Activated CD8-positive, alpha-beta memory T cell treated with anti-CD3 and anti-CD28 coated beads, Interleukin-2, amount 10 ng/mL, durations not matched to agents 7 days and 5 days (primary cell): ENCODE data around the gene COTL1. TPM values are rescaled to one million over a fixed set of nuclear protein-coding genes. Genes with fewer than 3 reads are reported as not detected.

Experiments used
- ATAC-seq: fragments of 150-1000 bp; cut with Tn5 transposase; one replicate; pipeline ENCODE4 v1.10.0; 2021; ENCODE audit warnings: moderate library complexity
- CTCF ChIA-PET: fragments of 350-600 bp; sonication (Branson Sonifier 250); formaldehyde crosslinking; loops from one replicate; lab custom pipeline; 2021; ENCODE audit warnings: antibody characterized with exemption; lab: Charles Lee
- DNase-seq: peaks from one replicate; pipeline ENCODE4 v3.0.0-alpha.2; 2020
- H3K27ac Mint-ChIP-seq: one replicate; pipeline ENCODE4 v1.8.0; 2021; ENCODE audit warnings: mild to moderate bottlenecking, mixed read lengths
- H3K27me3 Mint-ChIP-seq: one replicate; pipeline ENCODE4 v1.8.0; 2021; ENCODE audit warnings: mixed read lengths
- H3K36me3 Mint-ChIP-seq: one replicate; pipeline ENCODE4 v1.8.0; 2021; ENCODE audit warnings: mild to moderate bottlenecking, mixed read lengths
- H3K4me1 Mint-ChIP-seq: one replicate; pipeline ENCODE4 v1.8.0; 2021; ENCODE audit warnings: mixed read lengths
- H3K4me3 Mint-ChIP-seq: one replicate; pipeline ENCODE4 v1.8.0; 2021; ENCODE audit warnings: mild to moderate bottlenecking, moderate library complexity, mixed read lengths
- H3K9me3 Mint-ChIP-seq: one replicate; pipeline ENCODE4 v1.8.0; 2022; ENCODE audit warnings: low read depth, mixed read lengths
- total RNA-seq, 2 experiments: library from RNA; stranded (reverse); gene quantifications; one replicate each; pipeline ENCODE4 v1.2.3, GENCODE V29; 2021

The COTL1 gene
- total RNA-seq, 2 experiments from 2014 or later, result 1,052 to 1,190 TPM

DNA sequence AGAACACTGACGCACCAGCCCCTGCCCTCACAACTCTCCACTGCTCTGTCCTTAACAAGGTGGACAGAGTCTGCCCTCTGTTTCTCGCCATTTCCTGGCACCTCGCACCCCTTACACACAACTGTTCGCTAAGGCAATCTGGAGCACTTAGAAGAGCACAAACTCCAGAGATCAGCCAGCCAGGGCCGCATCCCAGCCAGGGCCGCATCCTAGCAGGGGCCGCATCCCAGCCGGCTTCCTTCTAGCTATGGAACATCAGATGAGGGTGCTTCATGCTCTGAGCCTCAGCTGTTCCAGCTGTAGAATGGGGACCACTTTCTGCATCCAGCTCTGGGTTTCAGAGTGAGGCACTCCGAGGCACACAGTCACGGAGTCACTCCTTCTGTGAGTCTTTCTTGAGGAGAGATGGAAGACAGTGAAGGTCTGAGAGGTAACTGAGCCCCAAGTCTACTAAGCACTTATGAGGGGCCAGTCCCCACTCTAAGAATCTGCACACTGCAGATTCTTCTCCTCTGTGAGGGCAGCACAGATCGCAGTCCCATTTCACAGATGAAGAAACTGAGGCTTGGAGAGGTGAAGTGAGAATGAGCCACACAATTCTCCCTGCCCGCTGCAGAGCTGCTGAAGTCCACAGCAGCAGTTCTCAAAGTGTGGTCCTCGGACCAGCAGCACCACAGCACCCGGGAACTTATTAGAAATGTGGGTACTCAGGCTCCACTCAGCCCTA is 20.9 kb downstream of the COTL1 start:
- no peaks in the 10 kb centered on the region for H3K27me3 Mint-ChIP-seq
- no peaks in the 10 kb centered on the region for H3K9me3 Mint-ChIP-seq
- H3K36me3 Mint-ChIP-seq, result peaks cover 77% of the 10 kb centered on the region
- DNase-seq (peak; percentile 40), ATAC-seq (no peak)
- peak overlapping the region; percentile 97 for H3K27ac Mint-ChIP-seq
- H3K4me1 Mint-ChIP-seq, result peaks cover 91% of the 10 kb centered on the region
- CTCF ChIA-PET, result interaction anchor here (0.6 to 8.3 kb wide), 10 partner anchors 10 to 143 kb away, joined by 3 to 88 read pairs (median 8); partner anchors contain the start of gene COTL1
- peak overlapping the region; percentile 55 for H3K4me3 Mint-ChIP-seq

DNA sequence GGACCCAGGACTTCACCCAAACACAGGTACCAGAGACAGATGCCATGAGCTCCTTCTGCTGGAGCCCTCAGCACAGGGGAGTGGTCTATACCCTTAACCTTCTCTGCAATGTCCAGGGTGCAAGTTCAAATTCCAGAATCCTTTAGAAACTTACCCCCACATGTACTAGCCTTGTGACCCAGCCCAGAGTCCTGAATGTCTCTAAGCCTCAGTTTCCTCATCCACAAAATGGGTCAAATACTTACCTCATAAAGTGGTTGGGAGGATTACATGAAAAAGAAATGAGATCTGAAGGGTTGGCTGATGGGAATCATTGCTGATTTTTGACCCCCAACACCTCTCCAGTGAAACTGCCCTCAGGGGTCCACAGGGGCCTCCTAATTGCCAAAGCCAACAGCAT is 21.7 kb downstream of the COTL1 start:
- no peaks in the 10 kb centered on the region for H3K27me3 Mint-ChIP-seq
- CTCF ChIA-PET, result interaction anchor here (5.5 to 8.3 kb wide), 3 partner anchors 11 to 43 kb away, joined by 39 to 88 read pairs (median 60); partner anchors contain the start of gene COTL1
- peak overlapping the region; percentile 97 for H3K27ac Mint-ChIP-seq
- peaks cover 76% of the 10 kb centered on the region for H3K36me3 Mint-ChIP-seq
- H3K4me1 Mint-ChIP-seq, result peaks cover 86% of the 10 kb centered on the region
- H3K4me3 Mint-ChIP-seq, result peak overlapping the region; percentile 55
- no peaks in the 10 kb centered on the region for H3K9me3 Mint-ChIP-seq
- no peak for DNase-seq
- no peak for ATAC-seq

DNA sequence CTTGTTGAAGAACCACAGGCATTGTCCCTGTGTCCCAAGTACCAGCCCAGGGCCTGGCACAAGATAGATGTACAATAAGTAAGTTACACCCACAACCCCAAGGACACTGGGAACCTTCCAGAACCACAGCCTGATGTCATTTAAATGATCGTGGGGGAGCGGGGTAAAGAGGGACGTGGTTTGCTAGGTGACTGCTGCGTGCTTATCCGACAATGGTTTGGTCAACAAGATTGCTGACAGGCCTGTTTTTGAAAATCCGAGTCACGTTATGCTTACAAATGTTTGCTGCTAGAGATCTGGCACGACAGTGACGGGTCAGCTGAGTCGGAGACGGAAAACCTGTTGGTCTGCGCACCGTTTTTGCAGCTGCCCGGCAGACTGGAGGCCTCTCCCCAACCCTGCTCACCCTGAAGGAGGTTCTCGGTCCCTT is 22.8 kb downstream of the COTL1 start:
- H3K36me3 Mint-ChIP-seq, result peaks cover 71% of the 10 kb centered on the region
- peaks cover 82% of the 10 kb centered on the region for H3K4me1 Mint-ChIP-seq
- no peaks in the 10 kb centered on the region for H3K9me3 Mint-ChIP-seq
- H3K27ac Mint-ChIP-seq, result peak overlapping the region; percentile 97
- no peaks in the 10 kb centered on the region for H3K27me3 Mint-ChIP-seq
- ATAC-seq (peak; percentile 0), DNase-seq (peak; percentile 77)
- peak overlapping the region; percentile 86 for H3K4me3 Mint-ChIP-seq
- CTCF ChIA-PET, result interaction anchor here (1.2 to 7.1 kb wide), 7 partner anchors 12 to 157 kb away, joined by 3 to 60 read pairs (median 5); no protein-coding TSS in a partner anchor

DNA sequence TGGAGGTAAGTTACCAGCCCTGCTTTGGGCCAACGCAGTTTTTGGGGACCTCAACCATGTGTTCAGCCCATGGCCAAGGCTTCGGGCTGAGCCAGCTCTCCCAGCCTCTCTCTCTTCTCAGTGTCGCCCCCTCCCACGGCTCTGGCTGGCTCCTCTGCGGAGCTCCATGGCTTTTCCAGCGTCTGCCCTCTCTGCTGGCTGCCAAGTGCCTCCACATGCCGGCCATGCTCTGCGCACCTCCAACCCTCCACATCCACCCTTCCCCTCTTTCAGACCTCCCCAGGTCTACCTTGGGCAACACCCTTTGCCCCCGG is 23.2 kb downstream of the COTL1 start:
- H3K9me3 Mint-ChIP-seq, result no peaks in the 10 kb centered on the region
- peak overlapping the region; percentile 86 for H3K4me3 Mint-ChIP-seq
- no peaks in the 10 kb centered on the region for H3K27me3 Mint-ChIP-seq
- peaks cover 82% of the 10 kb centered on the region for H3K4me1 Mint-ChIP-seq
- peak overlapping the region; percentile 97 for H3K27ac Mint-ChIP-seq
- ATAC-seq (peak; percentile 24), DNase-seq (no peak)
- peaks cover 71% of the 10 kb centered on the region for H3K36me3 Mint-ChIP-seq
- CTCF ChIA-PET, result interaction anchor here (0.8 to 7.1 kb wide), 12 partner anchors 10 to 158 kb away, joined by 3 to 60 read pairs (median 4); no protein-coding TSS in a partner anchor

DNA sequence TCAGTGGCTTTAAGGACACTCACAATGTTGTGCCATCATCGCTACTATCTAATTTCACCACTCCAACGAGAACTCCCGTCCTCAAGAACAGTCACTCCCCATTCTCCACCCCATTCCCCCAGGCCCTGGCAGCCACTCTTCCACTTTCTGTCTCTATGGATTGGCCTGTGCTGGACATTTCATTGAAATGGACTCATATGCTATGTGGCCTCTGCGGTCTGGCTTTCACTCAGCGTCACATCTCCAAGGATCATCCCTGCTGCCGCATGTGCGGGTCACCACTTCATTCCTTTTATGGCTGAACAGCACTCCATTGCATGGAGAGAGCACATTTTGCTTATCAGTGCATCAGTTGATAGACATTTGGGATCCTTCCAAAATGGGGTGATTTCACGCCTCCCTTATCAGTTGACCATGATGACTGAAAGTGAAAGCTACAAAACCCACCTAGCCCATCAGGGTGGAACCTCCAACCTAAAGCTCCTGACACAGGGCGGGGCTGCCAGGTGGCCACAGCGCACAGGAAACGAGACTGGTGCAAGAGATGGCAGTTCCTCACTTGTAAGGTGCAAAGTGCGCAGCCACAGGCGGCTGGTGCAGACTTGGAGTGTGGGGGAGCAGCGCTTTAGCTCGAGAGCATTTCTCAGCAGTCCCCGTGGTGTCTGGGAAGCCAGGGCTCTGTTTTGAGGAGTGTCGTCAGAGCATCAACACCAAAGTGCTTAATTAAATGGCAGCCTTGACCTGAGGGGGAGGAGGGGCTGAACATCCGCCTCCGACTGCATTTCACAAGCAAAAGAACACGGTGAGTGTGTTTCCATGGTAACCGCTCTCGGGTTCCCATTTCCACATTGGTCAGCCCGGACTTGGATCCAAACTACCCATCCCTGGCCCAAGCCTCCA is 23.8 kb downstream of the COTL1 start:
- peak overlapping the region; percentile 86 for H3K4me3 Mint-ChIP-seq
- CTCF ChIA-PET, result interaction anchor here (0.7 to 7.1 kb wide), 14 partner anchors 11 to 158 kb away, joined by 3 to 60 read pairs (median 4); no protein-coding TSS in a partner anchor
- no peaks in the 10 kb centered on the region for H3K9me3 Mint-ChIP-seq
- ATAC-seq (peak; percentile 82), DNase-seq (peak; percentile 98)
- H3K36me3 Mint-ChIP-seq, result peaks cover 71% of the 10 kb centered on the region
- peaks cover 82% of the 10 kb centered on the region for H3K4me1 Mint-ChIP-seq
- peak overlapping the region; percentile 97 for H3K27ac Mint-ChIP-seq
- H3K27me3 Mint-ChIP-seq, result no peaks in the 10 kb centered on the region

DNA sequence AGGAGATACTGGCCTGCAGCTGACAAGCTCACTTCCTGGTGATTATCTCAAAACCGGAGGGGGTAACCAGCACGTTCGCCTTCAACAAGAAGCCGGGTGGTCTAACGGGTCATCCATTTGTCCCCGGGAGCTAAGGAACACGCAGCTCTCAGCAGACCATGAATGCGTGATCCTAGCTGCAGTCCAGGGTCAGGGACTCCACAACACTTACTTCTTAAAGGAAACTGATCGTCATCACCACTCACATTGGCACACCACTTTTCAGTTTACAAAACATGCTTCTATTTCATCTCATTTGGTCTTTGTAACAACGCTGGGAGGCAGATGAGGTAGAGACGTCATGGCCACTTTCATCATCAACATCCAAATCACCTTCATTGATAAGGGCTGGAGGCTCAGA is 25.2 kb downstream of the COTL1 start:
- ATAC-seq, result no peak
- H3K36me3 Mint-ChIP-seq, result peaks cover 76% of the 10 kb centered on the region
- H3K4me1 Mint-ChIP-seq, result peaks cover 82% of the 10 kb centered on the region
- H3K27me3 Mint-ChIP-seq, result no peaks in the 10 kb centered on the region
- no peak for DNase-seq
- H3K4me3 Mint-ChIP-seq, result peak overlapping the region; percentile 36
- no peaks in the 10 kb centered on the region for H3K9me3 Mint-ChIP-seq
- CTCF ChIA-PET, result interaction anchor here (0.9 to 1.8 kb wide), 3 partner anchors 15 to 74 kb away, joined by 3 to 5 read pairs (median 4); no protein-coding TSS in a partner anchor
- peak overlapping the region; percentile 97 for H3K27ac Mint-ChIP-seq

DNA sequence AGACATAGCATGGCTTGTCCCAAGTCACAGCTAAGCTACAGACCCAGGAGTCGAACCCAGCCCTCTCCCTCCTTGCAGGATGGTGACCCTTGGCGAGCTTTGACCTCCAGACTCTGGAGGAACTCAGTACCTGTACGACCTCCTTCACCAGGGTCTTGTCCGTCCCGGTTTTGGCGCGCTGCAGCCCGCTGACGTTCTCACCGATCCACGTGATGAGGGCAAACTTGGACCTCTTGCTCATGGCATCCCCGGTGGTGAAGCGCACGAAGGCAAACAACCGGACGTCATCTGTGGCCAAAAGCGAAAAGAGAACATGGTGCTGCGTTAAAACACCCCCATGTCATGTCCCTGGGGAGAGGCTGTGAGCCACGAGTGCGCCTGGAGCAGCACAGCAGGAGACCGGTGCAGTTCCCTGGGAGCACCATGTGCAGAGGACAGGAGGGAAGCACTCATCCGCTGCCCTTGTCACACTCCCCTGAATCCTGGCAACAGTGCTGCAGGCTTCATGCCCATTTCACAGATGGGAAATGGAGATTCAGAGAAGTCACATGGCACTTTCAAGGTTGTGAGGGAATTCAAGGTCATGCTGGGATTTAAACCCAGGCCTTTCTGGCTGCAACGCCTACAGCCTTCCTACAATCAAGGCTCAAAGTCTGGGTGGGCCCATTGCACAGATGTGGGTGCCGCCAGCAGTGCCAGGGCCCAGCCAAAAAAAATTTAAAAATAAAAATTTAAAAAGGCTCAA is 27.7 kb downstream of the COTL1 start:
- Mint-ChIP-seq H3K9me3 (no peaks in the 10 kb centered on the region), H3K4me1 (peaks cover 78% of the 10 kb centered on the region), H3K27ac (peak overlapping the region; percentile 28), H3K4me3 (no peak overlapping the region), H3K27me3 (no peaks in the 10 kb centered on the region), H3K36me3 (peaks cover 67% of the 10 kb centered on the region)
- CTCF ChIA-PET, result no interaction called here
- DNase-seq (no peak), ATAC-seq (no peak)

DNA sequence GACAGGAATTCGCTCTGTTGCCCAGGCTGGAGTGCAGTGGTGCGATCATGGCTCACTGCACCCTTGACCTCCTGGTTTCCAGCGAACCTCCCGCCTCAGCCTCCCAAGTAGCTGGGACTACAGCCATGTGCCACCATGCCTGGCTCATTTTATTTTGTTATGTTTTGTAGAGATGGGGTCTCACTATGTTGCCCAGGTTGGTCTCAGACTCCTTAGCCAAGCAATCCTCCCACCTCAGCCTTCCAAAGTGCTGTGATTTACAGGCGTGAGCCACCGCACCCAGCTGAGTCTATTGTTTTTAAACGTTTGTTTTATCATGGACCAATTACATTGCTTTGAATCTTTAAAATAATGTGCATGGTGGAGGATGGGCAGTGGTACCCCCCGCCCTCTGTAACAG is 28.9 kb downstream of the COTL1 start:
- ATAC-seq (no peak), DNase-seq (no peak)
- Mint-ChIP-seq H3K27ac (no peak overlapping the region), H3K4me3 (no peak overlapping the region), H3K27me3 (no peaks in the 10 kb centered on the region), H3K36me3 (peaks cover 72% of the 10 kb centered on the region), H3K4me1 (peaks cover 73% of the 10 kb centered on the region), H3K9me3 (no peaks in the 10 kb centered on the region)
- CTCF ChIA-PET, result interaction anchor here (1.0 to 2.2 kb wide), 3 partner anchors 9 to 137 kb away, joined by 3 to 6 read pairs (median 3); no protein-coding TSS in a partner anchor

DNA sequence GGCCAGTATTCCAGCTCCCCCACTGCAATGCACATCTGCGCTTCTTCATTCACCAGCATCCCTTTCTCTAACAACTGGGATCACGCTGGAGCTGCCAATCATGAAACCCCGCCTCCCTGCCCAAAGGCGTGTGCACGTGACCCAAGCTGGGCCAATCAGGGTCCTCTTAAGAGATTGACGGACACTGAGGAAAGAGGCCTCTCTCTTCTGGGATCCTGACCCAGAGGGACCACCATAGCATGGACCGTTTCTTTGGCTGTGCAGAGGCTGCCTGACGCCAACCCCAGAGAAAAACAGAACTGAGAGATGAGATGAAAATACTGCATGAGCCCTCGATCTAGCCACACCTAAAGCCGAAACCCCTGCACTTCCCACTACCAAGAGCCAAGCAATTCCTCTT is 32.0 kb downstream of the COTL1 start:
- Mint-ChIP-seq H3K9me3 (no peaks in the 10 kb centered on the region), H3K4me1 (peaks cover 65% of the 10 kb centered on the region), H3K27me3 (no peaks in the 10 kb centered on the region), H3K36me3 (peaks cover 69% of the 10 kb centered on the region), H3K4me3 (no peak overlapping the region), H3K27ac (peak overlapping the region; percentile 28)
- ATAC-seq (no peak), DNase-seq (no peak)
- CTCF ChIA-PET, result interaction anchor here (0.6 to 1.3 kb wide), 2 partner anchors 16 to 32 kb away, joined by 3 to 4 read pairs; no protein-coding TSS in a partner anchor

DNA sequence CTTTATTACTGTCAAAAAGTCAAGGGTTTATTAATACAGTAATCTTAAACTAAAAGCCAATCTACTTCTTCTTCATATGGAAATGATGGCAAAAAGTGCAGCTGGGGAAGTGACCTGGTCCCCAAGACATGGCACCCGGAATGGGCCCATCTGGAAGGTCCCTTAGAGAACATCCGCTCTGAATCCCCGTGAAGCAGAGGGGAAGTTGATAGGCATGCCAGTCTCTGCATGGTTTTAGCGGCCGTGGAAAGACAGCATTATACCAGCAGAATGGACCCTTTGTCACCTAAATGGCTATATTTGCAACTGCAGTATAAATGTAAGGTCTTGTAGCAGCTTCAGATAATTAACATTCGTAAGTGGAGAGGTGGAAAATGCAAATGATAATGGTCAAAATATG is 32.4 kb downstream of the COTL1 start:
- Mint-ChIP-seq H3K4me3 (no peak overlapping the region), H3K27me3 (no peaks in the 10 kb centered on the region), H3K9me3 (no peaks in the 10 kb centered on the region), H3K36me3 (peaks cover 67% of the 10 kb centered on the region), H3K4me1 (peaks cover 65% of the 10 kb centered on the region), H3K27ac (peak overlapping the region; percentile 25)
- CTCF ChIA-PET, result interaction anchor here (0.6 to 1.3 kb wide), 2 partner anchors 16 to 31 kb away, joined by 3 to 4 read pairs; no protein-coding TSS in a partner anchor
- ATAC-seq (no peak), DNase-seq (no peak)

DNA sequence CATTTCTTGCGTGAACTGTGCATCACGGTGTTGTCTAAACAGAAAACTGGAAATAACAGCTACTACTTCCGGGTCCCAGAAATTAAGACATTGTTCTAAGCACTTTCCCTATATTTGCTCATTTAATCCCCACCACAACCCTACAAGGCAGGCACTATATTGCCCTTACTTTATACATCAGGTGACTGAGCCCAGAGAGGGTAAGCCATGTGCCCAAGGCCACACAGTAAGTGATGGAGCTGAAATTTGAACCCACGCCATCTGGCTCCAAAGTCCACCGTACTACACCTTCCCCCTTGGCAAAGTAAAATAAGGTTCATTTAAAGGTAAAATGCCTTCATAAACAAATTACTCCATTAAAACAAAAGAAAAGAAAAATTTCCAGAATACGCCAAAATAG is 33.2 kb downstream of the COTL1 start:
- peak overlapping the region; percentile 48 for H3K27ac Mint-ChIP-seq
- peaks cover 67% of the 10 kb centered on the region for H3K4me1 Mint-ChIP-seq
- no peaks in the 10 kb centered on the region for H3K9me3 Mint-ChIP-seq
- ATAC-seq (no peak), DNase-seq (no peak)
- H3K4me3 Mint-ChIP-seq, result no peak overlapping the region
- CTCF ChIA-PET, result interaction anchor here (0.8 to 2.0 kb wide), 5 partner anchors 15 to 78 kb away, joined by 3 to 7 read pairs (median 3); no protein-coding TSS in a partner anchor
- H3K36me3 Mint-ChIP-seq, result peaks cover 67% of the 10 kb centered on the region
- no peaks in the 10 kb centered on the region for H3K27me3 Mint-ChIP-seq

DNA sequence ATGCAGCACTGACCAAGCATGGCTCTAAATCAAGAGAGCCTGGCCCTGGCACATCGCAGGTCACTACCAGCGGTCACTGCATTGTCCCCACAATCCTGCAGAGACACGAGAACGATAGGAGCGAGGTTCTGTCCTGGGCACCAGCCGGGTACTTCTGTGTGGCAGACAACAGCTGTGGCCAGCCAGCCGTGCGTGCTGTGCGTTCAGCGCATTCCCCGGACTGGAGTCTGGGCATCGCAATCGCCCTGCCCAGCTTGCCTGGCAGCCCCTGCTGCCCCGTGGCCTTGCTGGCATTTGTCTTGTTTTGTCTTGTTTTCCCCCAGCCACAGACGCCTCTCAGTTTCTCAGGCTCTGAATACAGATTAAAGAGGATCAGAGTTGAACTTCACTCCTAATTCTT is 33.9 kb downstream of the COTL1 start:
- no peaks in the 10 kb centered on the region for H3K27me3 Mint-ChIP-seq

More for the DNA sequence above, 33.9 kb downstream of the COTL1 start:
- no peaks in the 10 kb centered on the region for H3K9me3 Mint-ChIP-seq
- H3K36me3 Mint-ChIP-seq, result peaks cover 65% of the 10 kb centered on the region
- no peak for ATAC-seq
- no peak overlapping the region for H3K4me3 Mint-ChIP-seq
- H3K27ac Mint-ChIP-seq, result no peak overlapping the region
- DNase-seq, result no peak
- CTCF ChIA-PET, result interaction anchor here (0.8 to 2.0 kb wide), 4 partner anchors 21 to 77 kb away, joined by 3 to 7 read pairs (median 3); no protein-coding TSS in a partner anchor
- H3K4me1 Mint-ChIP-seq, result peaks cover 66% of the 10 kb centered on the region
